K562 (cell line): ENCODE measurements around the gene COL16A1. TPM values are rescaled to one million over a fixed set of nuclear protein-coding genes. Genes with fewer than 3 reads are reported as not detected.
A peak's percentile ranks its signal among the peaks of the same experiment; 100 is the strongest.

Source experiments
- ATAC-seq: fragments of 200-7000 bp; cut with Tn5 transposase; 3 replicates; pipeline ENCODE4 v1.9.1; 2020; ENCODE audit warnings: moderate library complexity
- BruUV-seq: library from RNA; stranded (reverse); fragments of 400-500 nt; replicated peaks from 2 replicates; lab custom pipeline; 2021; lab: Mats Ljungman, UMichigan
- CTCF ChIA-PET: fragments of 300-600 bp; formaldehyde crosslinking; extraction: SDS; loops from one replicate; lab custom pipeline; 2021; ENCODE audit warnings: low intra/inter-chr PET ratio; lab: Yijun Ruan, JAX
- POLR2A ChIA-PET: fragments of 300-600, 350-650 bp; sonication (Branson Sonifier 250); formaldehyde crosslinking; extraction: SDS; loops from one replicate; lab custom pipeline; 2021; ENCODE audit warnings: antibody characterized with exemption, inconsistent platforms; lab: Yijun Ruan, JAX
- DNase-seq, 4 experiments: peaks; one replicate each; pipeline versions ENCODE4 v3.0.0 to v3.0.0-alpha.2; 2011 to 2018; ENCODE audit warnings: low spot score in 3 of 4, mixed read lengths in 3 of 4; ENCODE audit errors: extremely low read depth in 1 of 4
- FAIRE-seq: peaks from 2 replicates; lab custom pipeline; 2011; peaks lifted over from hg19 to GRCh38; lab: Jason Lieb, UNC
- H2AFZ ChIP-seq: 2 replicates; pipeline ENCODE4 v1.6.0; 2011; ENCODE audit warnings: low read depth, low read length, control low read depth, inconsistent platforms
- H3K27ac ChIP-seq: fragments of 200-600 bp; 3 replicates; pipeline ENCODE4 v1.8.0; 2011; ENCODE audit warnings: low read depth, mild to moderate bottlenecking, control low read depth, inconsistent platforms, low read length, moderate library complexity, mixed read lengths; ENCODE audit errors: extremely low read depth
- H3K27me3 ChIP-seq, 2 experiments: fragments of 300-600 bp in 1 of 2; 2 replicates in 1 of 2; 3 replicates in 1 of 2; pipeline versions ENCODE4 v1.6.0 to v1.8.0; 2011; ENCODE audit warnings: inconsistent platforms in 2 of 2, low read length in 2 of 2, mild to moderate bottlenecking in 1 of 2, mixed read lengths in 1 of 2, moderate library complexity in 1 of 2; ENCODE audit not compliant: control insufficient read depth in 2 of 2, insufficient read depth in 2 of 2
- H3K36me3 ChIP-seq: fragments of 300-600 bp; 3 replicates; pipeline ENCODE4 v1.8.0; 2011; ENCODE audit warnings: mild to moderate bottlenecking, low read length, inconsistent platforms; ENCODE audit not compliant: control insufficient read depth, insufficient read depth
- H3K4me1 ChIP-seq, 2 experiments: fragments of 200-600 bp in 1 of 2; replicated peaks in 1 of 2; 2 replicates in 1 of 2; 3 replicates in 1 of 2; pipeline versions ENCODE4 v1.5.1 to v1.8.0; 2011; ENCODE audit warnings: inconsistent platforms in 2 of 2, low read length in 2 of 2, mild to moderate bottlenecking in 1 of 2, mixed read lengths in 1 of 2, moderate library complexity in 1 of 2; ENCODE audit not compliant: control insufficient read depth in 2 of 2, insufficient read depth in 2 of 2
- H3K4me2 ChIP-seq: 2 replicates; pipeline ENCODE4 v1.6.1; 2011; ENCODE audit warnings: low read length, control low read depth, inconsistent platforms, mixed read lengths; ENCODE audit not compliant: insufficient read depth
- H3K4me3 ChIP-seq: fragments of 200-600 bp; sonication (generic), shearing (Covaris generic); 2 replicates; pipeline ENCODE4 v1.5.1; 2016; ENCODE audit warnings: control low read depth, inconsistent platforms
- H3K79me2 ChIP-seq: fragments of 200-600 bp; 3 replicates; pipeline ENCODE4 v1.8.0; 2011; ENCODE audit warnings: low read length, inconsistent platforms; ENCODE audit not compliant: control insufficient read depth, insufficient read depth
- H3K9ac ChIP-seq, 2 experiments: 2 replicates each; pipeline versions ENCODE4 v1.6.0 to v1.6.1; 2011; ENCODE audit warnings: low read depth in 2 of 2, low read length in 2 of 2, control low read depth in 1 of 2, inconsistent platforms in 1 of 2, mild to moderate bottlenecking in 1 of 2, mixed read lengths in 1 of 2; ENCODE audit not compliant: insufficient read depth in 1 of 2
- H3K9me1 ChIP-seq: one replicate; pipeline ENCODE4 v1.6.0; 2011; ENCODE audit warnings: inconsistent platforms, mild to moderate bottlenecking, low read length, moderate library complexity; ENCODE audit not compliant: control insufficient read depth, insufficient read depth
- H3K9me3 ChIP-seq: replicated peaks from 2 replicates; pipeline ENCODE4 v1.5.1; 2011; ENCODE audit warnings: low read depth, low read length, inconsistent platforms; ENCODE audit not compliant: control insufficient read depth, insufficient read depth
- H4K20me1 ChIP-seq: replicated peaks from 2 replicates; pipeline ENCODE4 v1.6.1; 2011; ENCODE audit warnings: low read length, inconsistent platforms, mixed read lengths; ENCODE audit not compliant: control insufficient read depth, insufficient read depth
- ARID1B ChIP-seq: fragments of 450-650 bp; IDR thresholded peaks from 2 replicates; pipeline ENCODE4 v1.6.1; 2016; ENCODE audit warnings: antibody characterized with exemption, mild to moderate bottlenecking, inconsistent platforms
- BACH1 ChIP-seq: fragments of 200-800 bp; sonication (Bioruptor generic); IDR thresholded peaks from 2 replicates; pipeline ENCODE4 v1.6.1; 2016; ENCODE audit warnings: missing genetic modification characterization, missing compliant biosample characterization
- DPF2 ChIP-seq: fragments of 450-650 bp; IDR thresholded peaks from 2 replicates; pipeline ENCODE4 v1.6.1; 2016
- E2F8 ChIP-seq: fragments of 450-650 bp; IDR thresholded peaks from 2 replicates; pipeline ENCODE4 v1.7.1; 2018; ENCODE audit warnings: mild to moderate bottlenecking, low read depth; ENCODE audit not compliant: partially characterized antibody
- ESRRB ChIP-seq: fragments of 250-450 bp; sonication (Bioruptor Pico); IDR thresholded peaks from 2 replicates; pipeline ENCODE4 v1.5.0; 2020; ENCODE audit warnings: mild to moderate bottlenecking, moderate library complexity, borderline replicate concordance
- FOSL1 ChIP-seq: fragments of 200-800 bp; sonication (Bioruptor generic); conservative IDR thresholded peaks from 2 replicates; pipeline ENCODE4 v1.6.1; 2016; ENCODE audit warnings: missing genetic modification characterization, missing compliant biosample characterization
- MAFF ChIP-seq: IDR thresholded peaks from 2 replicates; pipeline ENCODE4 v1.6.1; 2012; ENCODE audit warnings: low read length, improper control_type of control experiment
- MAFG ChIP-seq: fragments of 450-650 bp; conservative IDR thresholded peaks from 2 replicates; pipeline ENCODE4 v1.6.1; 2016; ENCODE audit warnings: missing genetic modification characterization, missing compliant biosample characterization
- MYBL2 ChIP-seq, 2 experiments: fragments of 450-650 bp in 1 of 2; sonication (generic) in 1 of 2; formaldehyde crosslinking in 1 of 2; IDR thresholded peaks; 2 replicates each; pipeline versions ENCODE4 v1.6.1 to v1.8.1; 2017 to 2022; ENCODE audit warnings: borderline replicate concordance in 1 of 2, inconsistent platforms in 1 of 2, low read depth in 1 of 2, mild to moderate bottlenecking in 1 of 2, missing genetic modification reagents in 1 of 2, moderate library complexity in 1 of 2
- NCOA4 ChIP-seq: fragments of 450-650 bp; IDR thresholded peaks from 2 replicates; pipeline ENCODE4 v1.6.1; 2018; ENCODE audit warnings: mild to moderate bottlenecking; ENCODE audit not compliant: partially characterized antibody
- NFE2 ChIP-seq: IDR thresholded peaks from 2 replicates; pipeline ENCODE4 v1.6.1; 2014; ENCODE audit warnings: antibody characterized with exemption, low read depth
- NRF1 ChIP-seq, 2 experiments: fragments of 450-650 bp; IDR thresholded peaks in 1 of 2; conservative IDR thresholded peaks in 1 of 2; 2 replicates each; pipeline ENCODE4 v1.6.1; 2014; ENCODE audit warnings: mild to moderate bottlenecking in 2 of 2
- RBFOX2 ChIP-seq: fragments of 200-400 bp; formaldehyde crosslinking; IDR thresholded peaks from 2 replicates; pipeline ENCODE4 v1.6.1; 2017; ENCODE audit warnings: low read depth, mild to moderate bottlenecking, low read length, moderate library complexity
- SMARCA4 ChIP-seq: fragments of 450-650 bp; IDR thresholded peaks from 2 replicates; pipeline ENCODE4 v1.6.1; 2016
- SMARCC2 ChIP-seq: fragments of 450-650 bp; IDR thresholded peaks from 2 replicates; pipeline ENCODE4 v1.6.1; 2017; ENCODE audit warnings: antibody characterized with exemption, moderate library complexity, mild to moderate bottlenecking, low read depth
- SMARCE1 ChIP-seq: fragments of 450-650 bp; IDR thresholded peaks from 2 replicates; pipeline ENCODE4 v1.7.1; 2016; ENCODE audit warnings: mild to moderate bottlenecking
- SREBF1 ChIP-seq: fragments of 150-350 bp; IDR thresholded peaks from 2 replicates; pipeline ENCODE4 v1.6.1; 2014; ENCODE audit warnings: antibody characterized with exemption, low read depth, low read length, borderline replicate concordance
- TEAD4 ChIP-seq, 2 experiments: sonication (generic) in 1 of 2; formaldehyde crosslinking in 1 of 2; IDR thresholded peaks; 2 replicates each; pipeline versions ENCODE4 v1.6.1 to v1.8.0; 2012 to 2022; ENCODE audit warnings: borderline replicate concordance in 1 of 2, inconsistent platforms in 1 of 2, low read length in 1 of 2, mild to moderate bottlenecking in 1 of 2, missing genetic modification reagents in 1 of 2
- ZNF134 ChIP-seq: fragments of 250-450 bp; sonication (Bioruptor Pico); conservative IDR thresholded peaks from 2 replicates; pipeline ENCODE4 v1.4.0; 2020
- ZNF316 ChIP-seq: fragments of 450-650 bp; IDR thresholded peaks from 2 replicates; pipeline ENCODE4 v1.6.1; 2016
- ZNF444 ChIP-seq: fragments of 250-450 bp; sonication (Bioruptor Pico); IDR thresholded peaks from 2 replicates; pipeline ENCODE4 v1.4.0; 2020; ENCODE audit warnings: mild to moderate bottlenecking, moderate library complexity
- whole genome bisulfite sequencing: fragments of 100-300 bp; shearing (Covaris generic); methylation state at CpG from one replicate; pipeline ENCODE4 v1.1.6; 2016; ENCODE audit warnings: low coverage, mixed read lengths; ENCODE audit not compliant: insufficient coverage; ENCODE audit errors: missing lambda C conversion rate; 5-methylcytosine and 5-hydroxymethylcytosine counted together
- in situ Hi-C: fragments of 300-500 bp; cut with MboI; formaldehyde crosslinking; loops from 4 replicates; pipeline ENCODE4 v1.15.0; 2018; ENCODE audit warnings: inconsistent platforms, mixed read lengths
- intact Hi-C: fragments of 100-400 bp; cut with micrococcal nuclease; formaldehyde crosslinking; loops from 2 replicates; pipeline ENCODE4 v1.14.2; 2022
- polyA plus RNA-seq, 8 experiments: library from polyadenylated mRNA; depleted of rRNA in 4 of 8; stranded (reverse) in 5 of 8; unstranded in 3 of 8; fragments of >200 nt; fragmentation: Nextera tagmentation in 2 of 8; fragmentation: Illumina TruSeq in 1 of 8; extraction: Ambion mirVana in 2 of 8; extraction: Trizol in 1 of 8; gene quantifications; 2 replicates each; pipeline versions ENCODE4 v1.2.1 to v1.2.3, GENCODE V29; 2011 to 2014; ENCODE audit warnings: inconsistent platforms in 1 of 8, missing spikeins in 1 of 8
- total RNA-seq, 7 experiments: library from RNA; depleted of rRNA in 6 of 7; stranded (reverse); fragments of >200 nt in 6 of 7; fragmentation: Illumina TruSeq in 2 of 7; extraction: Trizol in 2 of 7; gene quantifications; 2 replicates each; pipeline versions ENCODE4 v1.2.1 to v1.2.3, GENCODE V29; 2011 to 2021; ENCODE audit warnings: low replicate concordance in 1 of 7

The COL16A1 gene
- total and polyA plus RNA-seq, 9 of the 15 experiments (the other 6 are each of a cell fraction or from before 2014, with no cell fraction given), result 0.11 to 0.60 (median 0.11) TPM; not detected in 6

- no peak for TF ChIP-seq ZNF444
- no peak for TF ChIP-seq ZNF134 (CRISPR knock-in tag)
- no peak for TF ChIP-seq E2F8
- TF ChIP-seq ESRRB, result no peak
- no peak for TF ChIP-seq NCOA4
- TF ChIP-seq TEAD4 (IDR thresholded peaks at IDR 0.05; ENCODE audit: low read length), result no peak
- TF ChIP-seq TEAD4 (CRISPR knock-in tag; IDR thresholded peaks at IDR 0.05; ENCODE audit: borderline replicate concordance), result no peak
Observed at GRCh38 chr1:31718327-31718897, 14.6 kb upstream of the COL16A1 start (continued).

- BruUV-seq, result no TSS peak
- Histone ChIP-seq H3K27ac (no peak overlapping the region), H3K36me3 (no peaks in the 10 kb centered on the region), H4K20me1 (peaks cover 17% of the 10 kb centered on the region; the same call in 1 of the 2 replicates), H3K4me1 (peaks cover 26 to 33% of the 10 kb centered on the region in 2 experiments; a peak in 4 of 5 replicates), H2AFZ (no peak overlapping the region), H3K4me2 (no peak overlapping the region), H3K27me3 (peaks cover 12 to 48% of the 10 kb centered on the region in 2 experiments), H3K4me3 (no peak overlapping the region), H3K9me1 (no peaks in the 10 kb centered on the region), H3K79me2 (no peaks in the 10 kb centered on the region), H3K9ac (no peak overlapping the region), H3K9me3 (no peaks in the 10 kb centered on the region)
- 4% methylated on average over 6 of the region's 6 CpGs for WGBS
- ChIA-PET CTCF (no interaction called here), POLR2A (interaction anchor here (0.6 to 1.8 kb wide), 7 partner anchors 8 to 928 kb away, joined by 3 to 11 read pairs (median 6); partner anchors contain the start of gene PEF1)
- peak; percentile 75 for FAIRE-seq
- in situ Hi-C loops, result no loop called here
- peak; percentile 27; the same call in 2 of the 3 replicates for ATAC-seq
- peak in 2 of 4 experiments; percentile 39 to 49 for DNase-seq
- intact Hi-C loops, result no loop called here
- TF ChIP-seq NRF1 (conservative IDR thresholded peaks at IDR 0.05 in 1 of 2, IDR thresholded peaks at IDR 0.05 in 1 of 2), result peak; percentile 46 to 54; a peak in 3 of 4 replicates
- TF ChIP-seq MAFF, result peak; percentile 82
- no peak for TF ChIP-seq RBFOX2
- peak; percentile 82 for TF ChIP-seq MAFG (tag)
- TF ChIP-seq FOSL1 (tag), result peak; percentile 82
- TF ChIP-seq NFE2, result peak; percentile 95
- TF ChIP-seq SMARCA4, result peak; percentile 74
- TF ChIP-seq ARID1B, result peak; percentile 69
- peak; percentile 77 for TF ChIP-seq DPF2
- peak; percentile 91 for TF ChIP-seq ZNF316
- no peak for TF ChIP-seq MYBL2 (IDR thresholded peaks at IDR 0.05; ENCODE audit: low read depth)
- TF ChIP-seq MYBL2 (CRISPR knock-in tag; IDR thresholded peaks at IDR 0.05; ENCODE audit: borderline replicate concordance), result no peak
- TF ChIP-seq SMARCC2, result 0 out of 2 replicates have a peak, but pooled peaks have one; percentile 32
- no peak for TF ChIP-seq SREBF1
- peak; percentile 49; the same call in 1 of the 2 replicates for TF ChIP-seq SMARCE1
- TF ChIP-seq BACH1 (tag), result peak; percentile 62; the same call in 1 of the 2 replicates
Observed at GRCh38 chr1:31717341-31717740, 13.5 kb upstream of the COL16A1 start.
